Esophagus squamous epithelium (tissue), 4 donors: ENCODE data around the gene EPS8.

ENCODE experiments used
- POLR2A ChIP-seq, 4 donors: fragments of 450-650 bp; IDR thresholded peaks; one replicate each; pipeline ENCODE4 v1.6.1; 2017; ENCODE audit warnings: antibody characterized with exemption in 4 of 4, mild to moderate bottlenecking in 4 of 4, moderate library complexity in 3 of 4
- TF ChIP-seq, protein P1 (sequence below), 6 experiments: fragments of 450-650 bp in 4 of 6; fragments of 200-600 bp in 2 of 6; sonication (generic) in 2 of 6; IDR thresholded peaks; one replicate each; pipeline ENCODE4 v1.5.1; 2016 to 2019; ENCODE audit warnings: antibody characterized with exemption in 6 of 6, mild to moderate bottlenecking in 4 of 6, moderate library complexity in 4 of 6

DNA sequence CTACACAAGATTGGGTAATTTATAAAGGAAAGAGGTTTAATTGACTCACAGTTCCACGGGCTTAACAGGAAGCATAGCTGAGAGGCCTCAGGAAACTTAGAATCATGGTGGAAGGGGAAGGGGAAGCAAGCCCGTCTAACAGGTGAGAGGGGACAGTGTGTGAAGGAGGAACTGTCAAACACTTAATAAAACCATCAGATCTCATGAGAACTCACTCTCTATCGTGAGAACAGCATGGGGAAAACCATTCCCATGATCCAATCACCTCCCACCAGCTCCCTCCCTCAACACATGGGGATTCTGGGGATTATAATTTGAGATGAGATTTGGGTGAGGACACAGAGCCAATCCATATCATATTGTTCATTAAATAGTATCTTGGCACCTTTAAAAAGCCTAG is 56.1 kb downstream of the EPS8 start:
- TF ChIP-seq, protein P1, sequence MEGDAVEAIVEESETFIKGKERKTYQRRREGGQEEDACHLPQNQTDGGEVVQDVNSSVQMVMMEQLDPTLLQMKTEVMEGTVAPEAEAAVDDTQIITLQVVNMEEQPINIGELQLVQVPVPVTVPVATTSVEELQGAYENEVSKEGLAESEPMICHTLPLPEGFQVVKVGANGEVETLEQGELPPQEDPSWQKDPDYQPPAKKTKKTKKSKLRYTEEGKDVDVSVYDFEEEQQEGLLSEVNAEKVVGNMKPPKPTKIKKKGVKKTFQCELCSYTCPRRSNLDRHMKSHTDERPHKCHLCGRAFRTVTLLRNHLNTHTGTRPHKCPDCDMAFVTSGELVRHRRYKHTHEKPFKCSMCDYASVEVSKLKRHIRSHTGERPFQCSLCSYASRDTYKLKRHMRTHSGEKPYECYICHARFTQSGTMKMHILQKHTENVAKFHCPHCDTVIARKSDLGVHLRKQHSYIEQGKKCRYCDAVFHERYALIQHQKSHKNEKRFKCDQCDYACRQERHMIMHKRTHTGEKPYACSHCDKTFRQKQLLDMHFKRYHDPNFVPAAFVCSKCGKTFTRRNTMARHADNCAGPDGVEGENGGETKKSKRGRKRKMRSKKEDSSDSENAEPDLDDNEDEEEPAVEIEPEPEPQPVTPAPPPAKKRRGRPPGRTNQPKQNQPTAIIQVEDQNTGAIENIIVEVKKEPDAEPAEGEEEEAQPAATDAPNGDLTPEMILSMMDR (IDR thresholded peaks at IDR 0.05): no peak
- TF ChIP-seq POLR2A (IDR thresholded peaks at IDR 0.05): no peak
